Measurements from ENCODE around the gene DENND1C.

DENND1C gene

DNA sequence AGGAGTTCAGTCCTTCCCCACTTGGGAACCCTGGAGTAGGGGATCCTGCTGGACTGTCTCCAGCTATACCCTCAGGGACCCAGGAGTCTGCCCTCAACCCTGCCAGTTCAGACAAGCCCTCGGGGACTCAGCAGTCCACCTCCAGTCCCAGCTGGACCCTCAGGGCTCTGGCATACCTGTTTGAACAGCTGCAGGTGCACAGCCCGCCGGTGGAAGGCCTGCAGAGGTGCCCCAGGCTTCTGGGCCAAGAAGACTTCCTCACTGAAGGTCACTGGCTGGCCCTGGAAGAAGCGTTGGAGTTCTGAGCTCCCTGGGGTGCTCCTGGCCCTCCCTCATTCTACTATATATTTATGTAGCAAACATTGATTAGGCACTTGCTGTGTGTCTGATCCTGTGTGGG lies 8.9 kb downstream of the DENND1C start:
- TF ChIP-seq, protein P1, sequence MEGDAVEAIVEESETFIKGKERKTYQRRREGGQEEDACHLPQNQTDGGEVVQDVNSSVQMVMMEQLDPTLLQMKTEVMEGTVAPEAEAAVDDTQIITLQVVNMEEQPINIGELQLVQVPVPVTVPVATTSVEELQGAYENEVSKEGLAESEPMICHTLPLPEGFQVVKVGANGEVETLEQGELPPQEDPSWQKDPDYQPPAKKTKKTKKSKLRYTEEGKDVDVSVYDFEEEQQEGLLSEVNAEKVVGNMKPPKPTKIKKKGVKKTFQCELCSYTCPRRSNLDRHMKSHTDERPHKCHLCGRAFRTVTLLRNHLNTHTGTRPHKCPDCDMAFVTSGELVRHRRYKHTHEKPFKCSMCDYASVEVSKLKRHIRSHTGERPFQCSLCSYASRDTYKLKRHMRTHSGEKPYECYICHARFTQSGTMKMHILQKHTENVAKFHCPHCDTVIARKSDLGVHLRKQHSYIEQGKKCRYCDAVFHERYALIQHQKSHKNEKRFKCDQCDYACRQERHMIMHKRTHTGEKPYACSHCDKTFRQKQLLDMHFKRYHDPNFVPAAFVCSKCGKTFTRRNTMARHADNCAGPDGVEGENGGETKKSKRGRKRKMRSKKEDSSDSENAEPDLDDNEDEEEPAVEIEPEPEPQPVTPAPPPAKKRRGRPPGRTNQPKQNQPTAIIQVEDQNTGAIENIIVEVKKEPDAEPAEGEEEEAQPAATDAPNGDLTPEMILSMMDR (IDR thresholded peaks at IDR 0.05; ENCODE audit: insufficient read depth, low read length, poor library complexity, severe bottlenecking): no peak
- Histone ChIP-seq H3K36me3 (ENCODE audit: control insufficient read depth, insufficient read depth, low read length) (peaks cover 33% of the 10 kb centered on the region), H3K27me3 (replicated peaks; ENCODE audit: control insufficient read depth, insufficient read depth, low read length) (no peaks in the 10 kb centered on the region), H3K4me3 (replicated peaks; ENCODE audit: low read depth, low read length) (no peak overlapping the region)
- DNase-seq (ENCODE audit: extremely low read depth, insufficient read length): no peak

DNA sequence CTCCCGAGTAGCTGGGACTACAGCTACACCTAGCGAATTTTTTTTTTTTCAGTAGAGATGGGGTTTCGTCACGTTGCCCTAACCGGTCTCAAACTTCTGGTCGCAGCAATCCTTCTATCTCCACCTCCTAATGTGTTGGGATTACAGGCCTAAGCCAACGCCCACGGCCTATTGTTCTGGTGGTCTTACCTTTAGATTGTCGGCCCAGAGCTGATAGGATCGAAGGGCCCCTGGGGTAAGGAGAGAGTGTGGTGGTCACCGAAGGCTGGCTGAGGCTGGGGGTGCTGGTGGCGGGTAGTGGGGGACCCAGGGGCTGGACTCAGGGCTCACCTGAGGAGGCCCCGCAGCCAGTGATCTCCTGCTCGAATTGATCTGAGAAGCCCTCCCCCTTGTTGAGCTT lies 10.5 kb downstream of the DENND1C start:
- H3K36me3 ChIP-seq (ENCODE audit: control insufficient read depth, insufficient read depth, low read length): peaks cover 23% of the 10 kb centered on the region
- no peak for DNase-seq (ENCODE audit: extremely low read depth, insufficient read length)
- TF ChIP-seq, protein P1 (IDR thresholded peaks at IDR 0.05; ENCODE audit: insufficient read depth, low read length, poor library complexity, severe bottlenecking): no peak

DNA sequence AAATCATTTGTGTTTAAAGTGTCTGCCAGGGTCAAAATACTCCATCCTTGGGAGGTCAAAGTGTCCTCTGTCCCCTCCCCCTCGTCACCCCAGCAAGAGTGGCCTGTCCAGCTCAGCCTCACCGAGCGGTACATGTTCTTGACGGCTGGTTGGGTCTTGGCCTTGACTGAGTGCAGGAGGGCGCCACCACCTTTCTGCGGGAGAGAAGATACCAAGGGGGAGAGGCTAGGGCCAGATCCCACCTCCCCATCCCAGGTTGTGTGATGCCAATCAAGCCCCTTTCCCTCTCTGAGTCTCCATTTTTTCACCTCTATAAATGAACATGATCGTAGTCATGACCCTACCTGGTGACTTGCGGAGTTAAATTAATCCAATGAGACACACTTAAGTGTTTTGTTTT lies 11.4 kb downstream of the DENND1C start:
- TF ChIP-seq, protein P1 (IDR thresholded peaks at IDR 0.05; ENCODE audit: insufficient read depth, low read length, poor library complexity, severe bottlenecking): no peak
- DNase-seq (ENCODE audit: extremely low read depth, insufficient read length): no peak
- no peaks in the 10 kb centered on the region for H3K27me3 ChIP-seq (replicated peaks; ENCODE audit: control insufficient read depth, insufficient read depth, low read length)
- peaks cover 15% of the 10 kb centered on the region for H3K36me3 ChIP-seq (ENCODE audit: control insufficient read depth, insufficient read depth, low read length)
- H3K4me3 ChIP-seq (replicated peaks; ENCODE audit: low read depth, low read length): no peak overlapping the region

More for the DNA sequence above, 10.5 kb downstream of the DENND1C start:
- no peak overlapping the region for H3K4me3 ChIP-seq (replicated peaks; ENCODE audit: low read depth, low read length)
- no peaks in the 10 kb centered on the region for H3K27me3 ChIP-seq (replicated peaks; ENCODE audit: control insufficient read depth, insufficient read depth, low read length)

DNA sequence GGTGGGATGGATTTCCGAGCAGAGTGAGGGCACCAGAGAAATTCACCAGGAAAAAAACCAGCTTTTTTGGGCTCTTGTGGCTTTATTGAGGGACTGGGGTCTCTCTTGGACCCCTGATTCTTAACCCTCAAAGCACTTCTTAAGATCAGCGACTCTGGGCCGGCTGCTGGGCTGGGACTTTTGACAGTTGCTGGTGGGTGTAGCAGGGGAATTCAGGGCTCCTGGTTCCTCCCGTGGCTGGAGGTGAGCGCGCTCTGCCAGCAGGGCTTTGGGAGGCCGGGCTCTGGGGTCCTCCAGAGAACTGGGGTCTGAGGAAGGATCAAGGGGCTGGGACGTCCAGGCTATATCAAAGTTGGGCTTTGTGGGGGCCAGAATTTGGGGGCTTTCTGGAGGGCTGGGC lies 14.2 kb downstream of the DENND1C start:
- DNase-seq (ENCODE audit: extremely low read depth, insufficient read length): no peak
- Histone ChIP-seq H3K36me3 (ENCODE audit: control insufficient read depth, insufficient read depth, low read length) (peaks cover 8% of the 10 kb centered on the region), H3K27me3 (replicated peaks; ENCODE audit: control insufficient read depth, insufficient read depth, low read length) (no peaks in the 10 kb centered on the region), H3K4me3 (replicated peaks; ENCODE audit: low read depth, low read length) (no peak overlapping the region)
- TF ChIP-seq, protein P1 (IDR thresholded peaks at IDR 0.05; ENCODE audit: insufficient read depth, low read length, poor library complexity, severe bottlenecking): no peak

DNA sequence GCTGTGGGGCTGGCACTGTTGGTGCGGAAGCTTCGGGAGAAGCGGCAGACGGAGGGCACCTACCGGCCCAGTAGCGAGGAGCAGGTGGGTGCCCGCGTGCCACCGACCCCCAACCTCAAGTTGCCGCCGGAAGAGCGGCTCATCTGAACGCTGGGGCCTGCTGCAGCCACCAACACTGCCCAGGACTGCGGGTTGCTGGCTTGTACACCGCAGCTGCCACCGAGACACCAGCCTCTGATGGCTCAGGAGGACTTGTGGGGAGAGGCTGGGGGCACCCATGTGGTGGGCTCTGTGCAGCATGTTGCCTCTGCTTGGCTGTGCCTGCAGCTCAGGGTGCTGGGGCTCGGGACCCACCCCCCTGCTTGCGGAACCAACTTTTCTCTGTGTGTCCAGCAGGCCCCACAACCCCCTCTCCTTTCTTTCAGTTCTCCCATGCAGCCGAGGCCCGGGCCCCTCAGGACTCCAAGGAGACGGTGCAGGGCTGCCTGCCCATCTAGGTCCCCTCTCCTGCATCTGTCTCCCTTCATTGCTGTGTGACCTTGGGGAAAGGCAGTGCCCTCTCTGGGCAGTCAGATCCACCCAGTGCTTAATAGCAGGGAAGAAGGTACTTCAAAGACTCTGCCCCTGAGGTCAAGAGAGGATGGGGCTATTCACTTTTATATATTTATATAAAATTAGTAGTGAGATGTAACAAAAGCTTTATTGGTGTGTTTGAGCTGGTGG lies 14.9 kb downstream of the DENND1C start:
- Histone ChIP-seq H3K4me3 (replicated peaks; ENCODE audit: low read depth, low read length) (no peak overlapping the region), H3K36me3 (ENCODE audit: control insufficient read depth, insufficient read depth, low read length) (peaks cover 8% of the 10 kb centered on the region), H3K27me3 (replicated peaks; ENCODE audit: control insufficient read depth, insufficient read depth, low read length) (no peaks in the 10 kb centered on the region)
- no peak for DNase-seq (ENCODE audit: extremely low read depth, insufficient read length)
- TF ChIP-seq, protein P1 (IDR thresholded peaks at IDR 0.05; ENCODE audit: insufficient read depth, low read length, poor library complexity, severe bottlenecking): no peak

Data from GM06990 (cell line).